Activated B cell treated with CpG ODN at 0.5 μM for 24 hours (primary cell): ENCODE results near the gene TJP2. TPM values are rescaled to one million over a fixed set of nuclear protein-coding genes. Genes with fewer than 3 reads are reported as not detected.

Experiments
- ATAC-seq: fragments of 200-7000 bp; cut with Tn5 transposase; one replicate; pipeline ENCODE4 v1.10.0; 2021; ENCODE audit warnings: low read depth, mild to moderate bottlenecking, moderate library complexity
- CTCF ChIA-PET: fragments of 350-600 bp; sonication (Branson Sonifier 250); formaldehyde crosslinking; loops from one replicate; lab custom pipeline; 2021; ENCODE audit warnings: antibody characterized with exemption; lab: Charles Lee
- POLR2A ChIA-PET: fragments of 350-600 bp; sonication (Branson Sonifier 250); formaldehyde crosslinking; loops from one replicate; lab custom pipeline; 2021; ENCODE audit warnings: antibody characterized with exemption; lab: Charles Lee
- DNase-seq: peaks from one replicate; pipeline ENCODE4 v3.0.0; 2022
- H3K27ac Mint-ChIP-seq: one replicate; pipeline ENCODE4 v1.8.0; 2020; ENCODE audit warnings: mixed read lengths
- H3K27me3 Mint-ChIP-seq: one replicate; pipeline ENCODE4 v1.8.0; 2021; ENCODE audit warnings: mixed read lengths
- H3K36me3 Mint-ChIP-seq: one replicate; pipeline ENCODE4 v1.8.0; 2021; ENCODE audit warnings: low read depth, mixed read lengths
- H3K4me1 Mint-ChIP-seq: one replicate; pipeline ENCODE4 v1.8.0; 2021; ENCODE audit warnings: mixed read lengths
- H3K4me3 Mint-ChIP-seq: one replicate; pipeline ENCODE4 v1.8.0; 2020; ENCODE audit warnings: mild to moderate bottlenecking, mixed read lengths
- H3K9me3 Mint-ChIP-seq: one replicate; pipeline ENCODE4 v1.8.0; 2020; ENCODE audit warnings: mixed read lengths
- CTCF ChIP-seq: fragments of 200-600 bp; IDR thresholded peaks from one replicate; pipeline ENCODE4 v1.8.0; 2022; ENCODE audit warnings: antibody characterized with exemption, mild to moderate bottlenecking
- intact Hi-C: fragments of 100-400 bp; cut with micrococcal nuclease; formaldehyde crosslinking; loops from one replicate; pipeline ENCODE4 v1.15.1; 2024
- total RNA-seq: library from RNA; stranded (reverse); gene quantifications from 2 replicates; pipeline ENCODE4 v1.2.3, GENCODE V29; 2022

TJP2 gene
- total RNA-seq, 1 donor from 2014 or later = 4.7 TPM

GRCh38 chr9:69195668-69196067, 21.6 kb downstream of the TJP2 start:
- intact Hi-C loops = no loop called here
- no peak overlapping the region for H3K27ac Mint-ChIP-seq
- POLR2A ChIA-PET = no interaction called here

GRCh38 chr9:69197687-69198086, 23.6 kb downstream of the TJP2 start:
- H3K36me3 Mint-ChIP-seq = no peaks in the 10 kb centered on the region
- ATAC-seq (no peak), DNase-seq (no peak)
- H3K4me1 Mint-ChIP-seq = peaks cover 13% of the 10 kb centered on the region
- ChIA-PET CTCF (no interaction called here), POLR2A (no interaction called here)
- H3K27ac Mint-ChIP-seq = no peak overlapping the region
- H3K4me3 Mint-ChIP-seq = no peak overlapping the region
- intact Hi-C loops = no loop called here
- H3K27me3 Mint-ChIP-seq = no peaks in the 10 kb centered on the region
- no peaks in the 10 kb centered on the region for H3K9me3 Mint-ChIP-seq
- no peak for TF ChIP-seq CTCF

More at GRCh38 chr9:69195668-69196067, 21.6 kb downstream of the TJP2 start:
- Mint-ChIP-seq H3K9me3 (no peaks in the 10 kb centered on the region), H3K36me3 (no peaks in the 10 kb centered on the region), H3K4me1 (peaks cover 16% of the 10 kb centered on the region), H3K27me3 (no peaks in the 10 kb centered on the region), H3K4me3 (no peak overlapping the region)
- no peak for DNase-seq
- no peak for ATAC-seq
- CTCF ChIA-PET = interaction anchor here (0.8 to 1.3 kb wide), 3 partner anchors 142 to 158 kb away, joined by 3 read pairs; no protein-coding TSS in a partner anchor
- TF ChIP-seq CTCF = no peak

- no peaks in the 10 kb centered on the region for H3K9me3 Mint-ChIP-seq
- TF ChIP-seq CTCF = no peak
- no peak overlapping the region for H3K27ac Mint-ChIP-seq
- H3K27me3 Mint-ChIP-seq = no peaks in the 10 kb centered on the region
- no peak overlapping the region for H3K4me3 Mint-ChIP-seq
- ATAC-seq (no peak), DNase-seq (no peak)
- intact Hi-C loops = no loop called here
- POLR2A ChIA-PET = no interaction called here
- peaks cover 13% of the 10 kb centered on the region for H3K4me1 Mint-ChIP-seq
- CTCF ChIA-PET = no interaction called here
- no peaks in the 10 kb centered on the region for H3K36me3 Mint-ChIP-seq
These were observed 24.6 kb downstream of the TJP2 start for GRCh38 chr9:69198521-69199220.

GRCh38 chr9:69199769-69200470, 25.8 kb downstream of the TJP2 start:
- Mint-ChIP-seq H3K9me3 (no peaks in the 10 kb centered on the region), H3K4me1 (peaks cover 13% of the 10 kb centered on the region), H3K27me3 (no peaks in the 10 kb centered on the region), H3K27ac (no peak overlapping the region), H3K36me3 (no peaks in the 10 kb centered on the region), H3K4me3 (no peak overlapping the region)
- ChIA-PET POLR2A (no interaction called here), CTCF (no interaction called here)
- ATAC-seq (no peak), DNase-seq (no peak)
- intact Hi-C loops = no loop called here
- no peak for TF ChIP-seq CTCF

GRCh38 chr9:69202556-69202955, 28.5 kb downstream of the TJP2 start:
- DNase-seq (no peak), ATAC-seq (no peak)
- no peak overlapping the region for H3K27ac Mint-ChIP-seq
- no peaks in the 10 kb centered on the region for H3K9me3 Mint-ChIP-seq
- TF ChIP-seq CTCF = no peak
- POLR2A ChIA-PET = no interaction called here
- intact Hi-C loops = no loop called here
- H3K4me1 Mint-ChIP-seq = peaks cover 13% of the 10 kb centered on the region
- no peaks in the 10 kb centered on the region for H3K27me3 Mint-ChIP-seq
- no peaks in the 10 kb centered on the region for H3K36me3 Mint-ChIP-seq
- H3K4me3 Mint-ChIP-seq = no peak overlapping the region
- CTCF ChIA-PET = no interaction called here
